A673 (cell line): ENCODE results near the gene SF3A2. TPM values are rescaled to one million over a fixed set of nuclear protein-coding genes. Genes with fewer than 3 reads are reported as not detected.

Experiments used
- BruUV-seq: library from RNA; stranded (reverse); fragments of 400-500 nt; replicated peaks from 2 replicates; lab custom pipeline; 2021; lab: Mats Ljungman, UMichigan
- CTCF ChIA-PET: fragments of 300-600 bp; sonication (Branson Sonifier 250); formaldehyde crosslinking; loops from one replicate; lab custom pipeline; 2022; ENCODE audit warnings: antibody characterized with exemption; lab: Charles Lee
- POLR2A ChIA-PET: fragments of 300-600 bp; sonication (Branson Sonifier 250); formaldehyde crosslinking; loops from one replicate; lab custom pipeline; 2022; ENCODE audit warnings: antibody characterized with exemption; ENCODE audit not compliant: low non-redundant PET; lab: Charles Lee
- DNase-seq: peaks from one replicate; pipeline ENCODE4 v3.0.0-alpha.2; 2015; ENCODE audit warnings: low spot score
- H3K27ac ChIP-seq: fragments of 200-600 bp; sonication (generic); 2 replicates; pipeline ENCODE4 v1.5.1; 2016; ENCODE audit warnings: mixed run types, low read depth, mild to moderate bottlenecking, mixed read lengths, antibody characterized with exemption, low read length; ENCODE audit not compliant: poor library complexity, severe bottlenecking
- H3K27me3 ChIP-seq: fragments of 200-600 bp; sonication (generic); replicated peaks from 2 replicates; pipeline ENCODE4 v1.6.1; 2017; ENCODE audit warnings: mixed run types, low read depth, mild to moderate bottlenecking, mixed read lengths, antibody characterized with exemption, low read length; ENCODE audit not compliant: insufficient read depth, poor library complexity
- H3K36me3 ChIP-seq: fragments of 200-600 bp; sonication (generic); 2 replicates; pipeline ENCODE4 v1.6.1; 2016; ENCODE audit warnings: mixed run types, mild to moderate bottlenecking, mixed read lengths, antibody characterized with exemption, low read length; ENCODE audit not compliant: insufficient read depth, poor library complexity, severe bottlenecking
- H3K4me1 ChIP-seq: fragments of 200-600 bp; sonication (generic); 2 replicates; pipeline ENCODE4 v1.6.1; 2017; ENCODE audit warnings: mixed run types, mild to moderate bottlenecking, mixed read lengths, antibody characterized with exemption, low read length; ENCODE audit not compliant: insufficient read depth, poor library complexity, severe bottlenecking
- H3K4me3 ChIP-seq: fragments of 200-600 bp; sonication (generic); 2 replicates; pipeline ENCODE4 v1.5.1; 2016; ENCODE audit warnings: low read depth, mixed run types, mild to moderate bottlenecking, mixed read lengths, low read length; ENCODE audit not compliant: poor library complexity, severe bottlenecking
- H3K9me3 ChIP-seq: fragments of 200-600 bp; sonication (generic); 2 replicates; pipeline ENCODE4 v1.6.1; 2016; ENCODE audit warnings: mixed run types, low read depth, mild to moderate bottlenecking, mixed read lengths, antibody characterized with exemption, low read length; ENCODE audit not compliant: poor library complexity, severe bottlenecking
- EZH2 ChIP-seq: fragments of 200-600 bp; sonication (generic); IDR thresholded peaks from 2 replicates; pipeline ENCODE4 v1.6.1; 2017; ENCODE audit warnings: borderline replicate concordance, low read depth, mild to moderate bottlenecking, mixed read lengths, antibody characterized with exemption, low read length; ENCODE audit not compliant: poor library complexity, severe bottlenecking
- intact Hi-C: fragments of 100-400 bp; cut with micrococcal nuclease; formaldehyde crosslinking; loops from one replicate; pipeline ENCODE4 v1.10.0; 2022; ENCODE audit not compliant: unreplicated experiment
- total RNA-seq: library from RNA; stranded (reverse); gene quantifications from 2 replicates; pipeline ENCODE4 v1.2.3, GENCODE V29; 2021
- TF ChIP-seq, protein P1 (sequence below): fragments of 300-800, 200-600 bp; sonication (generic); conservative IDR thresholded peaks from 2 replicates; pipeline ENCODE4 v1.5.1; 2017; ENCODE audit warnings: low read depth, mild to moderate bottlenecking, antibody characterized with exemption, low read length, moderate library complexity, mixed read lengths

The SF3A2 gene
- total RNA-seq, 1 experiment from 2014 or later = 187 TPM

DNA sequence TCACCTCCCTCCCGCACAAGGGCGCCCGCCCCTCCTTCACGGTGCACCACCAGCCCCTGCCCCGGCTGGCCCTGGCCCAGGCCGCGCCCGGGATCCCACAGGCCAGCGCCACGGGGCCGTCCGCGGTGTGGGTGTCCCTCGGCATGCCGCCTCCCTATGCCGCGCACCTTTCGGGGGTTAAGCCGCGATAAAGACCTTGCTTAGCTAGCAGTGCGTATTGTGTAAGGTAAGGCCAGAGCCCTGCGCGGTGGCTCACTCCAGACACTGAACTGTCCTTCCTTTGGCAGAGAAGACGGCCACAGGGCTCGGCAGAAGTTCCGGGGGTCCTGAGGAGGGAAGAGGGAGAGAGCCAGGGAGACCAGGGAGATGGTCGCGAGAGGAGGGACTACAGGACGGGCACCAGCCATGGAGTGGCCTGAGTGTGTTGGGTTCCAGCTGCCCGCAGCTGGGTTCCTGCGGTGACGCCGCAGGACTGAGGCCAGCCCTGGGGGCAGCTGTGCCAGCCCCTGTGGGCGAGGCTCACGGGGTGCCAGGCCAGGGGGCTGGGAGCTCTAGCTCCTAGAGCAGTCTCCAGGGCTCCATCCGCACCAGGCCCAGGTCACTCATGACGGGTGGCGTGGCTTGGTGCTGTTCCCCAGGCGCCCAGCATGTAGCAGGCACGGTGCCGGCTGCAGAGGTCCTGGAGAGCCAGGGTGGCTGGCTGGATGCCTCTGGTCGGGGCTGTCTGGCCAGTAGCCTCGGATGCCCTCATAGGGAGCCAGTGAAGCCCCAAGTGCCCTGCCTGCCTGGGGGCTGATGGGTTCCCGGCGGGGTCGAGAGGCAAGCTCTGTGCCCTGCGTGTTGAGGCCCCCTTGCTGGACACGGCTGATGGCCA lies 8.2 kb upstream of the SF3A2 start:
- H3K36me3 ChIP-seq = peaks cover 77% of the 10 kb centered on the region
- no peak for TF ChIP-seq EZH2
- TF ChIP-seq, protein P1, sequence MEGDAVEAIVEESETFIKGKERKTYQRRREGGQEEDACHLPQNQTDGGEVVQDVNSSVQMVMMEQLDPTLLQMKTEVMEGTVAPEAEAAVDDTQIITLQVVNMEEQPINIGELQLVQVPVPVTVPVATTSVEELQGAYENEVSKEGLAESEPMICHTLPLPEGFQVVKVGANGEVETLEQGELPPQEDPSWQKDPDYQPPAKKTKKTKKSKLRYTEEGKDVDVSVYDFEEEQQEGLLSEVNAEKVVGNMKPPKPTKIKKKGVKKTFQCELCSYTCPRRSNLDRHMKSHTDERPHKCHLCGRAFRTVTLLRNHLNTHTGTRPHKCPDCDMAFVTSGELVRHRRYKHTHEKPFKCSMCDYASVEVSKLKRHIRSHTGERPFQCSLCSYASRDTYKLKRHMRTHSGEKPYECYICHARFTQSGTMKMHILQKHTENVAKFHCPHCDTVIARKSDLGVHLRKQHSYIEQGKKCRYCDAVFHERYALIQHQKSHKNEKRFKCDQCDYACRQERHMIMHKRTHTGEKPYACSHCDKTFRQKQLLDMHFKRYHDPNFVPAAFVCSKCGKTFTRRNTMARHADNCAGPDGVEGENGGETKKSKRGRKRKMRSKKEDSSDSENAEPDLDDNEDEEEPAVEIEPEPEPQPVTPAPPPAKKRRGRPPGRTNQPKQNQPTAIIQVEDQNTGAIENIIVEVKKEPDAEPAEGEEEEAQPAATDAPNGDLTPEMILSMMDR = no peak
- CTCF ChIA-PET = interaction anchor here (0.7 kb wide), 1 partner anchor 72 kb away, joined by 11 read pairs; no protein-coding TSS in a partner anchor
- no peaks in the 10 kb centered on the region for H3K4me1 ChIP-seq
- H3K27me3 ChIP-seq = no peaks in the 10 kb centered on the region
- no peak overlapping the region for H3K4me3 ChIP-seq
- no TSS peak for BruUV-seq
- H3K9me3 ChIP-seq = no peaks in the 10 kb centered on the region
- POLR2A ChIA-PET = interaction anchor here (0.5 kb wide), 1 partner anchor 52 kb away, joined by 3 read pairs; no protein-coding TSS in a partner anchor
- no peak overlapping the region for H3K27ac ChIP-seq
- intact Hi-C loops = no loop called here
- DNase-seq = no peak

DNA sequence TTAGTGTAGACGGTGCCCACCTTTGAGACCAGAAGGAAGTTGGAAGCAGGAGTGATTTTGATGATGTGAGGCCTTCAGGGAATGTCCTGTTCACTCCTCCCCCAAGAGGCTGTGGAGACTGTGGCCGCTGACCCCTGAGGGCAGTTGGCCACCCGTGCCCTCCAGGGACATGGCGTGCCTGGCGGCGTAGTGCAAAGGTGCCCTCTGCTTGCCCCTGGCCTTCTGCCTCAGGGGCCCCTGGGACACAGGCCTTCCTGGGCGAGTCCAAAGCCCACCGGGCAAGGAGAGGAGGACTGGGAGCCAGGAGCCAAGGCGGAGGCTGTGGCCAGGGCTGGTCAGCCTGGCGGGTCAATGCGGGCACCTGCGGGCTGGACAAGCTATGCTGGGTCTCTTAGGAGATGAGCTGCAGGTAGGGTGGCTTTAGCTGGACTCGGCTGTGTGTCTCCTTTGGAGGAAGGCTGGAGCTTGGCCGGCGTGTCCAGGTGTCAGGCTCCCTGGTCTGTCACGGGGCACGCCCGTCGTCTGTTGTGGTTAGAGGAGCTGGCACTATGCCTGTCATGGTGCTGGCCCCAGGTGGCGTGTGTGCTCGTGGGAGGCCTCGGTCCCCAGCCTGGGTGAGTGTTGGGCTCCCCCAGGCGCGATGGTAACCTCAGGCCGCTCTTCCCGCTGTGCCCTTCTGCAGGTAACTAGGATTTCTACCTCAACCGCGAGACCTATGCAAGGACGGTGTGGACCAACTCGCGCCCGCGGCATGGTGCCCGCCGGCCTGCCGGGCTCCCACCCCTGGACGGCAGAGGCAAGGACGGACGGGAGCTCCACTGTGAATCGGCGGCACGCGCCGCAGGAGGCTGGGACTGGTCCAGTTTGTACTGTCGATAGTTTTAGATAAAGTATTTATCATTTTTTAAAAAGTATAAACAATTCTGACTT lies 7.3 kb upstream of the SF3A2 start:
- CTCF ChIA-PET = interaction anchor here (1.3 kb wide), 1 partner anchor 73 kb away, joined by 3 read pairs; no protein-coding TSS in a partner anchor
- TF ChIP-seq, protein P1 = no peak
- no peak for TF ChIP-seq EZH2

DNA sequence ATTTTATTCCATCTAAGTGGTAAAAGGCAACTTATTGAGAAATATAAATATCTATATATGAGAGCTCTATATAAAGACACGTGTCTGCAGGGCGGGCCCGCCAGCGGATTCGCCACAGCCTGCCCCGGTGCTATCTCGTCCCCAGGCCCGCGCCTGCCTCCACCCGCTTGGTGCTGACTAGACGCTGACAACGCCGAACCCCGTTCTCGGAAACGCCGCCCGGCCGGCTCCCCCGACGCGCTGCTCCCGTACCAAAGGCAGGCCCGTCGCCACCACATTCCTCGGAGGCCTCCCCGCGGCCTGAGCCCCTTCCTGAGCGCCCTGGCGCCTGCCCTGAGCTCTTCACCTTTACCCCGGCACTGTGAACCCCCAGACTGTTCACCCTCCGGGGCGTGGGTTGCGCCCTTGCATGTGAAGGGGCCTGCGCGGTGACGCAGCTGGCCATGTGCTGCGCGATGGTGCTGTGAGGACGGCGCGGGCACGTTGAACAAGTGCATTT lies 6.5 kb upstream of the SF3A2 start:
- no peak overlapping the region for H3K4me3 ChIP-seq
- no peaks in the 10 kb centered on the region for H3K27me3 ChIP-seq
- ChIA-PET POLR2A (interaction anchor here (0.9 kb wide), 1 partner anchor 14 kb away, joined by 4 read pairs; no protein-coding TSS in a partner anchor), CTCF (interaction anchor here (1.3 kb wide), 1 partner anchor 74 kb away, joined by 3 read pairs; no protein-coding TSS in a partner anchor)
- peaks cover 78% of the 10 kb centered on the region for H3K36me3 ChIP-seq
- H3K4me1 ChIP-seq = peaks cover 2% of the 10 kb centered on the region
- no TSS peak for BruUV-seq
- DNase-seq = no peak
- no peaks in the 10 kb centered on the region for H3K9me3 ChIP-seq
- intact Hi-C loops = no loop called here
- H3K27ac ChIP-seq = no peak overlapping the region
- TF ChIP-seq, protein P1 = no peak
- no peak for TF ChIP-seq EZH2

More for the DNA sequence above, 7.3 kb upstream of the SF3A2 start:
- H3K27me3 ChIP-seq = no peaks in the 10 kb centered on the region
- intact Hi-C loops = no loop called here
- no peaks in the 10 kb centered on the region for H3K9me3 ChIP-seq
- H3K36me3 ChIP-seq = peaks cover 82% of the 10 kb centered on the region
- no peak overlapping the region for H3K27ac ChIP-seq
- POLR2A ChIA-PET = interaction anchor here (0.9 kb wide), 1 partner anchor 13 kb away, joined by 4 read pairs; no protein-coding TSS in a partner anchor
- H3K4me3 ChIP-seq = no peak overlapping the region
- H3K4me1 ChIP-seq = no peaks in the 10 kb centered on the region
- DNase-seq = no peak
- BruUV-seq = no TSS peak
